HG03571 (cell line): ENCODE results near the gene ZNF341.

Source experiments
- ATAC-seq: cut with Tn5 transposase; IDR thresholded peaks from one replicate; pipeline ENCODE4 v1.9.1; 2021; ENCODE audit not compliant: unreplicated experiment

ZNF341 gene

DNA sequence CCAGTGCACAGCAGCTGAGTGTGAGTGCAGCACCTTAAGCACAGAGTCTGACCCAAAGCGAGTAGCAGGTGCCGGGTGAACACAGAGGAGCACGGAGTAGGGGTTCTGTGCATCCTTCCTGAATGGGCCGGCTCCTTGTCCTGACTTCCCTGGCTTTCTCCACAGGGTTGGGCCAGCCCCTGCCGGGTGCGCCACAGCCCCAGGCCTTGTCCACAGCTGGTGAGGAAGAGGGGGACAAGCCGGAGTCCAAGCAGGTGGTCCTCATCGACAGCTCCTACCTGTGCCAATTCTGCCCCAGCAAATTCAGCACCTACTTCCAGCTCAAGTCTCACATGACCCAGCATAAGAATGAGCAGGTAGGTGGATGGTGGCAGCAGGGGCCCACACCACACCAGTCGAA lies 34.9 kb downstream of the ZNF341 start:
- ATAC-seq: no peak

DNA sequence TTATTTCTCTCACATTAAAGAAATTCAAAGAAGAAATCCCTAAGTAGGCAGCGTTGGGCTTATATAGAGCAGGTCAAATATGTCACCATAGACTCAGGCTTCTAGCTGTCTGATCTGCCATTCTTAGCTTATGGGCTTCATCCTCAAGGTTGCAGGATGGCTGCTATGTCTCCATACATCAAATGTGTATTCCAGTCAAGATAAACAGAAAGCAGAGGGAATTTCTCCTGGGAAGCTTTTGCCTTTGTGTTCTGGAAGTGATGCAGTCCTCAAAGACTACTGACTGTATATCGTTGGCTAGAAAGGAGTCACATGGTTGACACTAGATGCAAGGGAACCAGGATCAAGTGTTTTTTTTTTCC lies 36.0 kb downstream of the ZNF341 start:
- no peak for ATAC-seq

DNA sequence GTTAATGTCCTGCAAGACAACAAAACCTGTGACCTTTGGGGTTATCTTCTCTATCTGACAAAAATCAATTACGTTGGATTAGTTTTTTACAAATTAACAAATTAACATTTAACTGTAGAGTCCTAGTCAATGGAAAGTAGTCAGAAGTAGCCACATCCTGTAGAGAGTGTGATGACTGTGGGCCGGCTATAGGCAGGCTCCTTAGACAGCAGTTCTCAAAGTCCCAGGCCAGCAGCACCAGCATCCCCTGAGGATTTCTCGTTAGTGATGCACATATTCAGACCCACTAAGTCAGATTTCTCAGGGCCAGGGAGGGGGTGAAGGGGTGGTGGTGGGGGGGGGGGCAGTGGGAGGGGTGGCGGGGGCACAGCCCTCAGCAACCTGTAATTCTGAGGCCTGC lies 37.2 kb downstream of the ZNF341 start:
- no peak for ATAC-seq

DNA sequence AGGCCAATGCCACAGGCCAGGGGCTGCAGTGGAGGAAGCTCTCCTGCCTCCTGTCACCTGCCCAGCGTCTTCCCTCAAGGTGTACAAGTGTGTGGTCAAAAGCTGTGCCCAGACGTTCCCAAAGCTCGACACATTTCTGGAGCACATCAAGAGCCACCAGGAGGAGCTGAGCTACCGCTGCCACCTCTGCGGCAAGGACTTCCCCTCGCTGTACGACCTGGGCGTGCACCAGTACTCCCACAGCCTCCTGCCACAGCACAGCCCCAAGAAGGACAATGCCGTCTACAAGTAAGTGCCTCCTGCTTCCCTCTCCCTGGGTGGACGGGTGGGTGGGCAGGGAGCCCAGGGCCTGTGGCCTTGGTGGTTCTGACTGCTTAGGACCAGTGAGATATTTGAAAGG lies 38.2 kb downstream of the ZNF341 start:
- ATAC-seq: no peak

DNA sequence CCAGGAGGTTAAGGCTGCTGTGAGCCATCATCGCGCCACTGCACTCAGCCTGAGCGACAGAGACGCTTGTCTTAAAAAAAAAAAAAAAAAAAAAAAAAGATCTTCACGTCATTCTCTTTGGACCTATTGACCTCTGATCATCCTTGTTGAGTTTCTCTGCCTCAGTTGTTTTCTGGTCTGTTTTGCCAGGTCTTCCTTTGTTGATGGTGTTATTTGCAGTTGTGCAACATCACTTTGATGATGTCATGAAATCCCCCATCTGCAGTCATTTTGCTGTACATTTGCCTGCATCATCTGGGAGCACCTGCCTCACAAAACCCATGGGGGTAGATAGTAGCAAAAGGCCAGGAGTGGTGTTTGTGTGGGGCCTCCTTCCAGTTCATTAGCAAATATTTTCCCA lies 40.1 kb downstream of the ZNF341 start:
- ATAC-seq: no peak

DNA sequence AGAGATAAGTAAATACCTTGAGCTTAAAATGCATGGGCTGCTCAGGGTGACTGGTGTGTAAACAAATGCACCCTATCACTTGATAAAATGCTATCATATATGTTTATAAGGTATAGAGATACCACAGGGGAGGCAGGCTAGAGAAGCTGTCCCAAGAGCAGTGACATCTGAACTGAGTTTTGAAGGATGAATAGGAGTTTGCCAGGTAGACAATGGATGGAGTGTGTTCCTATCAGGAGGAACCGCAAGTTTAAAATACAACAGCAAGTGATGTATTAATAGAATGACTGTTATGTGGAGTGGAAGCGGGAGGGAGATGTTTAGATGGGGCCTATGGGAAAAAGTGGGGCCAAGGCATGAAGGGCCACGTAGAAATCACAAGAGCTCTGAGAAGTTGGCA lies 40.6 kb downstream of the ZNF341 start:
- no peak for ATAC-seq

DNA sequence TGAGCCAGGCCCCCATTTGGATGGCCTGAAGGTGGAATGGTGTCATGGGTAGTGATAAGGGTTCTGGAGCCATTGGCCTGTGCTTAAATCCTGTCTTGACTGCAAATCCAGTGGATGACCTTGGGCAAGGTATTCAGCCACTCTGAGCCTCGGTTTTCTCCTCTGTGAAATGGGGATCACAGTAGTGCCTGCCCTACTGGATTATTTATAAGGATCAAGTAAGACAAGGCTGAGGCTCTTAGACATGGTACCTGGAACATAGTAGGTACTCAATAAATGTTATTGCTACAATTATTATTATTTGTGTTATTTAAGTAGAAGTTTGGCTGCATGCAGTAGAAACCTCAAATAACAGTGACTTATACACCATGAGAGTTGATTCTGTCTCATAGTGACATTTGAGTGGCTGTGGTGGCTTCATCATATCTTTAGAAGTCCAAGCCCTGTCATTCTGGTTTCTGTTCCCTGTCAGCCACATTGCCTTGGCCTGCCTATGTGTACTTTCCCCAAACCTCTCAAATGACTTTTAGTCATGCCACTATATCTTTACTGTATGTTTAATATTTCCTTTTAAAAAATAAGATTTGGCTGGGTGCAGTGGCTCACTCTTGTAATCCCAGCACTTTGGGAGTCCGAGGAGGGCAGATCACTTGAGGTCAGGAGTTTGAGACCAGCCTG lies 41.8 kb downstream of the ZNF341 start:
- peak; percentile 45 for ATAC-seq

DNA sequence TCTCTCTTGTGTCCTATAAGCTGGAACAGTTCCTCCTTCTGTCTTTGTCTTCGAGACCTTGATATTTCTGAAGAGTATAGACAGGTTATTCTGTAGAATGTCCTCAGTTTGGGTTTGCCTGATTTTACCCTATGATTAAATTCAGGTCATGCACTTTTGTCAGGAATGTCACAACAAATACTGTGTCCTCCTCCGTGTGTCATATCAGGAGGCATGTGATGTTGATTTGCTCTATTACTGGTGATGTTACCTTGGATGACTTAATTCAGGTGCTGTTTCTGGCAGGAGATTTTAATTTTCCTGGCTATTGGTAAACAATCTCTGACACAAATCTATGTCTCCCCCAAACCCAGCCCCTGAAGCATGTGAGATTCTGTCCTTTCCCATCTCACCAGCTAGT lies 46.0 kb downstream of the ZNF341 start:
- ATAC-seq: no peak

DNA sequence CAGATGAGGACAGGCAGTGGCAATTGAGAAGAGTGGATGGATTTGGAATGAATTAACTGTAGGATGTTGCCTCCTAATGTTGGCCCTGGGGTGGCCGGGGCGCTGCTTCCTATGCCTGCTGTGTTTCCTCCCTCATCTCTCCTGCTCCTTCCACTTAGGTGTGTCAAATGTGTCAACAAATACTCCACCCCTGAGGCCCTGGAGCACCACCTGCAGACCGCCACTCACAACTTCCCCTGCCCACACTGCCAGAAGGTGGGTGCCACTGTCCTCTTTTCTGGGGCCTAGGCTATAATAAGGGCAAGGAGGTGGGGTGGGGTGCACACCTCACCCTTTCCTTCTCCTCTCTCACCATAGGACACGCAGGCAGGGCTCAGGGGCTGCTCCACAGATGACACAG lies 49.3 kb downstream of the ZNF341 start:
- no peak for ATAC-seq

DNA sequence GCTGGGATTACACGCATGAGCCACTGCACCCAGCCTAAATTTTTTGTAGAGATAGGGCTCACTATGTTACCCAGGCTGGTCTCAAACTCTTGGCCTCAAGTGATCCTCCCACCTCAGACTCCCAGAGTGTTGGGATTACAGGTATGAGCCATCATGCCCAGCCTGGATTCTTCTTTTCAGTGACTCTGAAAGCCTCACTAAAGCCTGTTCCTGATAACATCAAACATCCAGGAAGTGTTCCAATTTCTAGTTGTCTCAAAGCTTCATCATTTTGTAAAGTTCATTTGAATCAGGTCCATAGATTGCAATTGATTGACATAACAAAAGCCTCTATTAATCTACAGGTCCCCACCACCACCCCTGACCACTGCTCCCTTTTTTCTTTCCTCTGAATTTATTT lies 50.1 kb downstream of the ZNF341 start:
- ATAC-seq: no peak

DNA sequence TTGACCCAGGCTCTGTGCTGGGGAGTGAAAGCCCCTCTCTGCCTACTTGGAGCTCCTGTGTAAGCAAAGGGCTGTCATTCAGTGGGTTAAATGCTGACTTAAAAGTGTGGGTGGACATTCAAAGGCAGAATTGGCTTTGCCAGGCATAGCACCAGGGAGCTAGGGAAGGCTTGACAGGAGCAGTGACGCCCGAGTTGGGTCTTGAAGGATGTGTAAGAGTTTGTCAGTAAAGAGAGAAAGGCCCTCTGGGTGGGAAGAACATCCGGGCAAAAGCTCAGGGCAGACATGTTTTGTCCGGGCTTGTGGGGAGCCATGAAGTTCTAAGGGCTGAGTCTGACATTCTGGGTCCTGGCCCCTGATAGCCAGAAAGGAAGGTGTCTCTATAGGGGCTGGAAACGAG lies 51.5 kb downstream of the ZNF341 start:
- ATAC-seq: no peak

DNA sequence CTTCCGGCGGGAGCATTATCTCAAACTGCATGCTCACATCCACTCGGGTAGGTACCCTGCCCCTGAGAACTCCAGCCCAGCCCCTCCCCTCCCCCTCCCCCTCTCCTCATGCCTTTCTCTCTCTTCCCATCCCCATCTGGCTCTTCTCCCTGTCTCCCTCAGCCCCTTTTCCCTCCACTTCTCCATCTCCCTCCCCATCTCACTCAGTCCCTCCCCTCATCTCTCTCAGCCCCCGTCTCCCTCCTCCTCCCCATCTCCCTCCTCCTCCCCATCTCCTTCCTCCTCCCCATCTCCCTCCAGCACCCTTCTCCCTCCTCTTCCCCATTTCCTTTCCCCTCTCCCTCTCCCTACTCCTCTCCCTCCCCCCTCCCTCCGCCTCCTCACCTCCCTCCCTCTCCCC lies 52.0 kb downstream of the ZNF341 start:
- no peak for ATAC-seq

DNA sequence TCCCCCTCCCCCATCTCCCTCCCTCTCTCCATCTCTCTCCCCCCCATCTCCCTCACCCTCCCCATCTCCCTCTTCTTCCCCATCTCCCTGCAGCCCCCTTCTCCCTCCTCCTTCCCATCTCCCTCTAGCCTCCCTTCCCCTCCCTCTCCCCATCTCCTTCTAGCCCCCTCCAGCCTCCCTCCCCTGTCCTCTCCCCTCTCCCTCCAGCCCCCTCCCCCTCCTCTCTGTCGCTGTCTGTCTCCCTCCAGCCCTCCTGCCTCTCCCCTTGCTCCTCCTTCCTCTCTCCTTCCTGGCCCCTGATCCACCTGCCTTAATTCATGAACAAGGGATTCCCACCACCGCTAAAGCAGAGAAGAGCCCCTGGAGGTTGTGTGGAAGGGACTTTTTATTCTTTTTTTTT lies 52.4 kb downstream of the ZNF341 start:
- ATAC-seq: no peak

DNA sequence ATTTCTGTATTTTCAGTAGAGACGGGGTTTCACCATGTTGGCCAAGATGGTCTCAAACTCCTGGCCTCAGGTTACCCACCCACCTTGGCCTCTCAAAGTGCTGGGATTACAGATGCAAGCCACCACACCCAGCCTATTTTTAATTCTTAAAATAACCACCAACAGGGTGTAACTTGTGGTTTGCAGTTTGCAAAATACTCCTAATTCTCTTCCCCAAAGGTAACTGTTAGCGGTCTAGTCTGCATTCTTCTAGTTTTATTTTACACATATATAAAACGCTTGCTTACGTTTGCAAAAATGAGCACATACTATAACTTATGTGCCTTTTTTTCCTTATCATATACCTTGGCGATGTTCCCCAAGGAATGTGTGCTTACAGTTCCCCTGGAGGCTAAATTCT lies 53.7 kb downstream of the ZNF341 start:
- ATAC-seq: no peak

DNA sequence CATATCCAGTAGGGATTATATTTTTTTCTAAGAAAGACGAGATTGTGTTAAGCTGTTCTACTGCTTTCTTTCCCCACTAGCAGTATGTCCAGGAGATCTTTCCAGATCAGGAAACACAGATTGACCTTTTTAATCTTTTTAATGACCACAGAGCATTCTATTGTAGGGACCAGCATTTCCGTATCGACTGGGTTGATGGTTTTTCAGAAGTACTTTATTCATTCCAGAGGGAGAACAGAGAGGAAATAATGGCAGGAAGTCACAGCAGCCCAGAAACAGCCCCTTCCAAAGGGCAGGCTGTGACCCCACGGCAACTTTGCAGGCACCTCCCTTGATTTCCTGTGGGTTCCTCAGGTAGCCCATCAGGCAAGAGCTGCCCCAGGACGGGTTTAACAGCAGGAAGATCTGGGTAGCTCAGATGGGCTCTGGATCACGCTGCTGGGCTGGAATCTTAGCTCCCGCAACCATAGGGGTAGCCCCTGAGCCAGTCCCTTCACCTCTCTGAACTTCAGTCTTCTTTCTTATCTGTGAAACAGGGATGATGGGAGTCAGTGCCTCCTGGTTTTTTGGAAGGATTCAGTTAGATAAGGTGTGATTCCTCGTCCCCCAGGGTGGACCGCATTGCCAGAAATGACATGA lies 55.6 kb downstream of the ZNF341 start:
- no peak for ATAC-seq

DNA sequence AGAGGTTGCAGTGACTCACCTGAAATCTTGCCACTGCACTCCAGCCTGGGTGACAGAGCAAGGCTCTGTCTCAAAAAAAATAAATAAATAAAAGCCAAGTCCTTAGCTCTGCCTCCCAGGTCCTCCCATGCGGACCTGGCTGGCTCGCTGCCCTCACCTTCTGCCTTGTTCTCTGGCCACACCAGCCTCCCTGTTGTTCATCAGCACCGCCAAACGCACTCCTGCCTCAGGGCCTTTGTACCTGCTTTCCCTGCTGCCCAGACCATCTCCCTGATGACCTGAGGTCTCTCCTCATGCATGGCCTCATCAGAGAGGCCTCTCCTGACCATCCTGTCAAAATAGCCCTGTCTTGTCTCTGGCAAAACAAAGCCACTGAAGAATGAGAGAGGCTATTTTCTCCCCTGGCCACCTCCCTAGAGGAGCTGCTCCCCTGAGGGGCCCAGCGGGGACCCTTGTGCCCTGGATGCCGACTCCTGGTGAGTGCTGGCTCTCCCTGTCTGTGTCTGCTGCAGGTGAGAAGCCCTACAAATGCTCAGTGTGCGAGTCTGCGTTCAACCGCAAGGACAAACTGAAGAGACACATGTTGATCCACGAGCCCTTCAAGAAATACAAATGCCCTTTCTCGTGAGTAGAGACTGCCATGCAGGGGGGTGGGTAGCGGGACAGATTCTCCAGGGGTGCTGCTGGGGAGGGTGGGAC lies 56.7 kb downstream of the ZNF341 start:
- no peak for ATAC-seq

DNA sequence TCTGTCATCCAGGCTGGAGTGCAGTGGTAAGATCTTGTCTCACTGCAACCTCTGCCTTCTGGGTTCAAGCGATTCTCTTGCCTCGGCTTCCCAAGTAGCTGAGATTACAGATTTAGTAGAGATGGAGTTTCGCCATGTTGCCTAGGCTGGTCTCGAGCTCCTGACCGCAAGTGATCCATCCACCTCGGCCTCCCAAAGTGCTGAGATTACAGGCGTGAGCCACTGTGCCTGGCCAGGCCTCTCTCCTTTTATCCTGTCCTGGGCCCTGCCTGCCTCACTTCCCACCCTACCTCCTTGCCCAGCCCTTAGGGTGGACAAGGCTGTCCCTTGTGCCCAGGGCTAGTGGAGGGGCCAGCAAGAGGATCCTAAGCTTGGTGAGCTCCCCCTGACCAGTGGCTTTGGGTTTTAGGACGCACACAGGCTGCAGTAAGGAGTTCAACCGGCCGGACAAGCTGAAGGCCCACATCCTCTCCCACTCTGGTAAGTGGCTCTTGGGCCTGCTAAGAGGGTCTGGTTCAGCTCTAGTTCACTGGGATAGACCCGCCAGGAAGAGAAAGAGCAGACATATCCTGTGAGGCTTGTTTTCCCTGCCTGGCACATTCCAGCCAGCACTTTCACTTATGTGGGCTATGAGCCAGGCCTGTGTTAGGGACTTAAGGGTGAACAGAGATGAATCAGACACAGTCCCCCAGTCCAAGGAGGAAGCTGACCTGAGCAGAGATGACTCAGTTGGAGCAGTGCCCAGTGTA lies 57.5 kb downstream of the ZNF341 start:
- ATAC-seq: no peak

DNA sequence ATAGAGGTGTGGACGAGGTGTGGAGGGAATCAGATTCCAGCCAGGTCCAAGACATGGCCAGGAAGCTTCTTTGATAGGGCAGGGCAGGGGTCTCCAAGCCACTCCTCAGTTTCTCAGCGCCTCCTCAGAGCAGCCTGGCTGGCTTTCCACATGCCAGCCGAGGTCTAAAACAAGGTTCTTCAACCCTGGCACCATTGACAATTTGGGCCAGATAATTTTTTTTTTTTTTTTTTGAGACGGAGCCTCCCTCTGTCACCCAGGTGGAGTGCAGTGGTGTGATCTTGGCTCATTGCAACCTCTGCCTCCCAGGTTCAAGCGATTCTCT lies 58.0 kb downstream of the ZNF341 start:
- no peak for ATAC-seq

DNA sequence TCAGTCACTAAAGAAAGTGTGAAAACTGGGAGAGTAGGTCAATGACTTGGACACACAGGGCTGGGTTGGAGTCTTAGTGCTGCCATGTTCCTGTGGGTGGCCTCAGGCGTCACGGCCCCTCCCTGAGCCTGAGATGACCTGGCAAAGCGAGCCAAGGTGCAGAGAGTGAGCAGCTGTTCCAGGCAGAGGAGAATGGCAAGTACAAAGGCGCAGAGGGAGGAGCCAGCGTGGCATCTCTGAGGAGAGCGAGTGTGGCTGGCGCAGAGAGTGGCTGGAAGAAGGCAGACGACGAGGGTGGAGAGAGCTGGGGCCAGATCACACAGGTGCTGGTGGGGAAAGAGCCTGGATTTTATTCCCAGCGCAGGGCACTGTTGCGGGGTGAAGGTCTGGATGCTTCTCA lies 58.8 kb downstream of the ZNF341 start:
- ATAC-seq: no peak

DNA sequence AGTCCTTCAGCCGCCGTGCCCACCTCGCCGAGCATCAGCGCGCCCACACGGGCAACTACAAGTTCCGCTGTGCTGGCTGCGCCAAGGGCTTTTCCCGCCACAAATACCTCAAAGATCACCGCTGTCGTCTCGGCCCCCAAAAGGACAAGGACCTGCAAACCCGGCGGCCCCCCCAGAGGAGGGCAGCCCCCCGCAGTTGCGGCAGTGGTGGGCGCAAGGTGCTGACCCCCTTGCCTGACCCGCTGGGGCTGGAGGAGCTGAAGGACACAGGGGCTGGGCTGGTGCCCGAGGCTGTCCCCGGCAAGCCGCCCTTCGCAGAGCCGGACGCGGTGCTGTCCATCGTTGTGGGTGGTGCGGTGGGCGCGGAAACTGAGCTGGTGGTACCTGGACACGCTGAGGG lies 59.2 kb downstream of the ZNF341 start:
- no peak for ATAC-seq

DNA sequence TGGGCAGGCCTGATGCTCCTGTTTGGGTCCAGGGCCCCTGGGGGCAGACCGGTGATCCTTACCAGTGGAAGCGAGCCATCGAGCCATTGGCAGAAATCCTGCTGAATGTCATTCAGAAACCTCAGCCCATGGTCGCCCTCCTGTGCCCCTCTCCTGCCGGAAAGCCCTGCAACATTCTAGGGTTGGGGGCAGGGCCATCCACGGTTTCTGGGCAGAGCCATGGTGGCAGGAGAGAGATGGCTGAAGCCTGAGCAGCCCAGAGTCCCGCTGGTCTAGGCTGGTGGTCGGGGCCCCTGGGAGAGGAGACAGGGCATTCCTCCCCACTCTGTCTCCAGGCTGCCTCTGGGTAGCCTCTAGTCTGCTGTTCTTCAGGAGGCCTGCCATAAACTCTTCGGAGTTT lies 59.7 kb downstream of the ZNF341 start:
- no peak for ATAC-seq

DNA sequence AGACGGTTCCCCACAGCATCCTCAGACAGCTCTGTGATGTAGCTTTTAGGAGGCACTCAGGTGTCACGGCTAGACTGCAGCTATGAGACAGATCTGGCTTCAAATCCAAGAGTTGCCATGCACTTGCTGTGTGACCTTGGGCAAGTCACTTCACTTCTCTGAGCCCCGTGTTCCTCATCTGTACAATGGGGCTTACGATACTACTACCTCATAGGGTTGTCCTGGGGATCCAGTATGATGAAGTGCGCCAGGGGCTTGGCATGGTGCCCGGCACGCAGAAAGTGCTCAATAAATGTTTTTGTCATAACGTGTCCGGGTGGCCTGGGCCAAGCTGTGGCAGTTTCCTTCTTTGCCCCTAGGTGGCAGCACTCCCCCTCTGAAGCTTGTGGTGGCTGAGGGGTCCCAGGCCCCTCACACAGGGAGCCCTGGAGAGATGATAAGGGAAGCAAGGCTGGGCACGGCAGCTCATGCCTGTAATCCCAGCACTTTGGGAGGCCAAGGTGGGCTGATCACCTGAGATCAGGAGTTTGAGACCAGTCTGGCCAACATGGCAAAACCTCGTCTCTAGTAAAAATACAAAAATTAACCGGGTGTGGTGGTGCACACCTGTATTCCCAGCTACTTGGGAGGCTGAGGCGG lies 60.3 kb downstream of the ZNF341 start:
- no peak for ATAC-seq
